ENCODE results near the gene SIL1. TPM values are rescaled to one million over a fixed set of nuclear protein-coding genes. Genes with fewer than 3 reads are reported as not detected.

The SIL1 gene
- total and polyA plus RNA-seq, 9 of the 15 experiments (the other 6 are each of a cell fraction or from before 2014, with no cell fraction given) = 1.3 to 30.5 (median 18.1) TPM

DNA sequence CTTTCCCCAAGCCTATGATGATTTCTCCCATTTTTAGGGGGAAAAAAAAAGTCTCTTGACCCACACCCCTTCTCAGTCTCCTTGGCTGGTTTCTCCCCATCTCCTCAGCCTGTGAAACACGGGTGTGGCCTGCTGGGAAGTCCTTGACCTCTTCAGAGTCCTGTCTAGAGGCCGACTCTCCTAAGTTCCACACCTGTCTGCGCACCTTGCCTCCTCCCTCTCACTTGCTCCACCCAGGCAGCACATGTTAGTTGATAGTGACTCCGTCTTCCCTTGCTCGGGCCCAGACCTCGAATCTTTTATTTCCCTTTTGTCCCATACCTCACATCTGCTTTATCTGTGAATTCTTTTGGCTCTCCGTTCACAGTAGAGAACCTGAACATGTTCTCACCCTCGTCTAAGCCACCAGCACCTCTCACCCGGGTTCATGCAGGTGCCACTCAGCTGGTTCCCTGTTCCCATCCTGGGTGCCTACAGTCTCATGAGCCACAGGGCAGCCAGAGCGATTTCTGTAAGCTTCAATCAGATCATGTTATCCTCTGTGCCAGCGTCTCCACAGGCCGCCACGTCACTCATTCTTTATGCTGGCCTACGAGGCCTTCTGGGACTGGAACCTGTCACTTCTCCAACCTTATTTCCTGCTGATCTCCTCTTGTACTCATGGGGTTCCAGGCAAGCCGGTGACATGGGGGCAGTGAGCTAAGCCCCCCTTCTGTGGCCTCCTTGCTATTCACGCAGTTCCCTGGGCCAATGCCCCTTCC, 271.3 kb downstream of the SIL1 start (continued):
- TF ChIP-seq, protein P1, sequence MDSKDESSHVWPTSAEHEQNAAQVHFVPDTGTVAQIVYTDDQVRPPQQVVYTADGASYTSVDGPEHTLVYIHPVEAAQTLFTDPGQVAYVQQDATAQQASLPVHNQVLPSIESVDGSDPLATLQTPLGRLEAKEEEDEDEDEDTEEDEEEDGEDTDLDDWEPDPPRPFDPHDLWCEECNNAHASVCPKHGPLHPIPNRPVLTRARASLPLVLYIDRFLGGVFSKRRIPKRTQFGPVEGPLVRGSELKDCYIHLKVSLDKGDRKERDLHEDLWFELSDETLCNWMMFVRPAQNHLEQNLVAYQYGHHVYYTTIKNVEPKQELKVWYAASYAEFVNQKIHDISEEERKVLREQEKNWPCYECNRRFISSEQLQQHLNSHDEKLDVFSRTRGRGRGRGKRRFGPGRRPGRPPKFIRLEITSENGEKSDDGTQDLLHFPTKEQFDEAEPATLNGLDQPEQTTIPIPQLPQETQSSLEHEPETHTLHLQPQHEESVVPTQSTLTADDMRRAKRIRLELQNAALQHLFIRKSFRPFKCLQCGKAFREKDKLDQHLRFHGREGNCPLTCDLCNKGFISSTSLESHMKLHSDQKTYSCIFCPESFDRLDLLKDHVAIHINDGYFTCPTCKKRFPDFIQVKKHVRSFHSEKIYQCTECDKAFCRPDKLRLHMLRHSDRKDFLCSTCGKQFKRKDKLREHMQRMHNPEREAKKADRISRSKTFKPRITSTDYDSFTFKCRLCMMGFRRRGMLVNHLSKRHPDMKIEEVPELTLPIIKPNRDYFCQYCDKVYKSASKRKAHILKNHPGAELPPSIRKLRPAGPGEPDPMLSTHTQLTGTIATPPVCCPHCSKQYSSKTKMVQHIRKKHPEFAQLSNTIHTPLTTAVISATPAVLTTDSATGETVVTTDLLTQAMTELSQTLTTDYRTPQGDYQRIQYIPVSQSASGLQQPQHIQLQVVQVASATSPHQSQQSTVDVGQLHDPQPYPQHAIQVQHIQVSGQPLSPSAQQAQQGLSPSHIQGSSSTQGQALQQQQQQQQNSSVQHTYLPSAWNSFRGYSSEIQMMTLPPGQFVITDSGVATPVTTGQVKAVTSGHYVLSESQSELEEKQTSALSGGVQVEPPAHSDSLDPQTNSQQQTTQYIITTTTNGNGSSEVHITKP (IDR thresholded peaks at IDR 0.05; ENCODE audit: partially characterized antibody) = no peak
- TF ChIP-seq, protein P2, sequence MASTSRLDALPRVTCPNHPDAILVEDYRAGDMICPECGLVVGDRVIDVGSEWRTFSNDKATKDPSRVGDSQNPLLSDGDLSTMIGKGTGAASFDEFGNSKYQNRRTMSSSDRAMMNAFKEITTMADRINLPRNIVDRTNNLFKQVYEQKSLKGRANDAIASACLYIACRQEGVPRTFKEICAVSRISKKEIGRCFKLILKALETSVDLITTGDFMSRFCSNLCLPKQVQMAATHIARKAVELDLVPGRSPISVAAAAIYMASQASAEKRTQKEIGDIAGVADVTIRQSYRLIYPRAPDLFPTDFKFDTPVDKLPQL (IDR thresholded peaks at IDR 0.05; ENCODE audit: extremely low read depth, insufficient read length) = no peak
- TF ChIP-seq MXI1 (IDR thresholded peaks at IDR 0.05; ENCODE audit: low read depth, low read length) = no peak
- no peak for TF ChIP-seq BRCA1 (IDR thresholded peaks at IDR 0.05)
- TF ChIP-seq BRCA1 (CRISPR knock-in tag; IDR thresholded peaks at IDR 0.05) = no peak
- no peak for TF ChIP-seq HMG20A (CRISPR knock-in tag; conservative IDR thresholded peaks at IDR 0.05)
- TF ChIP-seq HOXB6 (CRISPR knock-in tag; IDR thresholded peaks at IDR 0.05; ENCODE audit: borderline replicate concordance) = no peak
- TF ChIP-seq, protein P3, sequence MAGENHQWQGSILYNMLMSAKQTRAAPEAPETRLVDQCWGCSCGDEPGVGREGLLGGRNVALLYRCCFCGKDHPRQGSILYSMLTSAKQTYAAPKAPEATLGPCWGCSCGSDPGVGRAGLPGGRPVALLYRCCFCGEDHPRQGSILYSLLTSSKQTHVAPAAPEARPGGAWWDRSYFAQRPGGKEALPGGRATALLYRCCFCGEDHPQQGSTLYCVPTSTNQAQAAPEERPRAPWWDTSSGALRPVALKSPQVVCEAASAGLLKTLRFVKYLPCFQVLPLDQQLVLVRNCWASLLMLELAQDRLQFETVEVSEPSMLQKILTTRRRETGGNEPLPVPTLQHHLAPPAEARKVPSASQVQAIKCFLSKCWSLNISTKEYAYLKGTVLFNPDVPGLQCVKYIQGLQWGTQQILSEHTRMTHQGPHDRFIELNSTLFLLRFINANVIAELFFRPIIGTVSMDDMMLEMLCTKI (IDR thresholded peaks at IDR 0.05; ENCODE audit: partially characterized antibody) = no peak
- TF ChIP-seq, protein P4, sequence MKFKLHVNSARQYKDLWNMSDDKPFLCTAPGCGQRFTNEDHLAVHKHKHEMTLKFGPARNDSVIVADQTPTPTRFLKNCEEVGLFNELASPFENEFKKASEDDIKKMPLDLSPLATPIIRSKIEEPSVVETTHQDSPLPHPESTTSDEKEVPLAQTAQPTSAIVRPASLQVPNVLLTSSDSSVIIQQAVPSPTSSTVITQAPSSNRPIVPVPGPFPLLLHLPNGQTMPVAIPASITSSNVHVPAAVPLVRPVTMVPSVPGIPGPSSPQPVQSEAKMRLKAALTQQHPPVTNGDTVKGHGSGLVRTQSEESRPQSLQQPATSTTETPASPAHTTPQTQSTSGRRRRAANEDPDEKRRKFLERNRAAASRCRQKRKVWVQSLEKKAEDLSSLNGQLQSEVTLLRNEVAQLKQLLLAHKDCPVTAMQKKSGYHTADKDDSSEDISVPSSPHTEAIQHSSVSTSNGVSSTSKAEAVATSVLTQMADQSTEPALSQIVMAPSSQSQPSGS (CRISPR knock-in tag; IDR thresholded peaks at IDR 0.05) = no peak
- no peak for TF ChIP-seq XRCC4 (IDR thresholded peaks at IDR 0.05; ENCODE audit: extremely low read depth, insufficient read depth, insufficient read length)
- TF ChIP-seq ZNF146 (CRISPR knock-in tag; IDR thresholded peaks at IDR 0.05; ENCODE audit: unreplicated experiment) = no peak
- TF ChIP-seq, protein P5, sequence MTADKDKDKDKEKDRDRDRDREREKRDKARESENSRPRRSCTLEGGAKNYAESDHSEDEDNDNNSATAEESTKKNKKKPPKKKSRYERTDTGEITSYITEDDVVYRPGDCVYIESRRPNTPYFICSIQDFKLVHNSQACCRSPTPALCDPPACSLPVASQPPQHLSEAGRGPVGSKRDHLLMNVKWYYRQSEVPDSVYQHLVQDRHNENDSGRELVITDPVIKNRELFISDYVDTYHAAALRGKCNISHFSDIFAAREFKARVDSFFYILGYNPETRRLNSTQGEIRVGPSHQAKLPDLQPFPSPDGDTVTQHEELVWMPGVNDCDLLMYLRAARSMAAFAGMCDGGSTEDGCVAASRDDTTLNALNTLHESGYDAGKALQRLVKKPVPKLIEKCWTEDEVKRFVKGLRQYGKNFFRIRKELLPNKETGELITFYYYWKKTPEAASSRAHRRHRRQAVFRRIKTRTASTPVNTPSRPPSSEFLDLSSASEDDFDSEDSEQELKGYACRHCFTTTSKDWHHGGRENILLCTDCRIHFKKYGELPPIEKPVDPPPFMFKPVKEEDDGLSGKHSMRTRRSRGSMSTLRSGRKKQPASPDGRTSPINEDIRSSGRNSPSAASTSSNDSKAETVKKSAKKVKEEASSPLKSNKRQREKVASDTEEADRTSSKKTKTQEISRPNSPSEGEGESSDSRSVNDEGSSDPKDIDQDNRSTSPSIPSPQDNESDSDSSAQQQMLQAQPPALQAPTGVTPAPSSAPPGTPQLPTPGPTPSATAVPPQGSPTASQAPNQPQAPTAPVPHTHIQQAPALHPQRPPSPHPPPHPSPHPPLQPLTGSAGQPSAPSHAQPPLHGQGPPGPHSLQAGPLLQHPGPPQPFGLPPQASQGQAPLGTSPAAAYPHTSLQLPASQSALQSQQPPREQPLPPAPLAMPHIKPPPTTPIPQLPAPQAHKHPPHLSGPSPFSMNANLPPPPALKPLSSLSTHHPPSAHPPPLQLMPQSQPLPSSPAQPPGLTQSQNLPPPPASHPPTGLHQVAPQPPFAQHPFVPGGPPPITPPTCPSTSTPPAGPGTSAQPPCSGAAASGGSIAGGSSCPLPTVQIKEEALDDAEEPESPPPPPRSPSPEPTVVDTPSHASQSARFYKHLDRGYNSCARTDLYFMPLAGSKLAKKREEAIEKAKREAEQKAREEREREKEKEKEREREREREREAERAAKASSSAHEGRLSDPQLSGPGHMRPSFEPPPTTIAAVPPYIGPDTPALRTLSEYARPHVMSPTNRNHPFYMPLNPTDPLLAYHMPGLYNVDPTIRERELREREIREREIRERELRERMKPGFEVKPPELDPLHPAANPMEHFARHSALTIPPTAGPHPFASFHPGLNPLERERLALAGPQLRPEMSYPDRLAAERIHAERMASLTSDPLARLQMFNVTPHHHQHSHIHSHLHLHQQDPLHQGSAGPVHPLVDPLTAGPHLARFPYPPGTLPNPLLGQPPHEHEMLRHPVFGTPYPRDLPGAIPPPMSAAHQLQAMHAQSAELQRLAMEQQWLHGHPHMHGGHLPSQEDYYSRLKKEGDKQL (CRISPR knock-in tag; IDR thresholded peaks at IDR 0.05; ENCODE audit: borderline replicate concordance) = no peak
